K562 (cell line): Measurements from ENCODE around the gene RBMX. TPM values are rescaled to one million over a fixed set of nuclear protein-coding genes. Genes with fewer than 3 reads are reported as not detected.
A peak's percentile ranks its signal among the peaks of the same experiment; 100 is the strongest.

Experiments used
- CBFA2T3 ChIP-seq: fragments of 450-650 bp; IDR thresholded peaks from 2 replicates; pipeline ENCODE4 v1.6.1; 2017
- MEF2D ChIP-seq: conservative IDR thresholded peaks from 2 replicates; pipeline ENCODE4 v1.6.1; 2016; ENCODE audit warnings: low read depth, missing genetic modification characterization, missing compliant biosample characterization
- MEIS2 ChIP-seq: fragments of 450-650 bp; IDR thresholded peaks from 2 replicates; pipeline ENCODE4 v1.6.1; 2014; ENCODE audit warnings: mild to moderate bottlenecking; ENCODE audit not compliant: partially characterized antibody
- MTA1 ChIP-seq: fragments of 450-650 bp; IDR thresholded peaks from 2 replicates; pipeline ENCODE4 v1.6.1; 2017; ENCODE audit warnings: borderline replicate concordance
- RBFOX2 ChIP-seq: fragments of 200-400 bp; formaldehyde crosslinking; IDR thresholded peaks from 2 replicates; pipeline ENCODE4 v1.6.1; 2017; ENCODE audit warnings: low read depth, mild to moderate bottlenecking, low read length, moderate library complexity
- SAFB2 ChIP-seq: fragments of 200-400 bp; formaldehyde crosslinking; IDR thresholded peaks from 2 replicates; pipeline ENCODE4 v1.6.1; 2018; ENCODE audit warnings: borderline replicate concordance, low read length, low read depth, moderate library complexity; ENCODE audit not compliant: severe bottlenecking
- SRF ChIP-seq, 2 experiments: fragments of 250-450, 450-650 bp in 1 of 2; sonication (Bioruptor Pico) in 1 of 2; sonication (generic) in 1 of 2; formaldehyde crosslinking; IDR thresholded peaks; 2 replicates each; pipeline versions ENCODE4 v1.5.0 to v1.5.1; 2020 to 2022; ENCODE audit warnings: mild to moderate bottlenecking in 1 of 2, missing genetic modification reagents in 1 of 2
- ZNF184 ChIP-seq: sonication (generic); formaldehyde crosslinking; IDR thresholded peaks from 2 replicates; pipeline ENCODE4 v1.5.0; 2020; ENCODE audit warnings: missing genetic modification reagents
- ZNF324 ChIP-seq: fragments of 250-450 bp; sonication (Bioruptor Pico); IDR thresholded peaks from 2 replicates; pipeline ENCODE4 v1.4.0; 2020; ENCODE audit warnings: mild to moderate bottlenecking
- polyA plus RNA-seq, 8 experiments: library from polyadenylated mRNA; depleted of rRNA in 4 of 8; stranded (reverse) in 5 of 8; unstranded in 3 of 8; fragments of >200 nt; fragmentation: Nextera tagmentation in 2 of 8; fragmentation: Illumina TruSeq in 1 of 8; extraction: Ambion mirVana in 2 of 8; extraction: Trizol in 1 of 8; gene quantifications; 2 replicates each; pipeline versions ENCODE4 v1.2.1 to v1.2.3, GENCODE V29; 2011 to 2014; ENCODE audit warnings: inconsistent platforms in 1 of 8, missing spikeins in 1 of 8
- total RNA-seq, 7 experiments: library from RNA; depleted of rRNA in 6 of 7; stranded (reverse); fragments of >200 nt in 6 of 7; fragmentation: Illumina TruSeq in 2 of 7; extraction: Trizol in 2 of 7; gene quantifications; 2 replicates each; pipeline versions ENCODE4 v1.2.1 to v1.2.3, GENCODE V29; 2011 to 2021; ENCODE audit warnings: low replicate concordance in 1 of 7
- TF ChIP-seq, protein P1 (sequence below): fragments of 200-600 bp; sonication (generic); IDR thresholded peaks from one replicate; pipeline ENCODE4 v1.6.1; 2012; ENCODE audit warnings: mild to moderate bottlenecking, low read depth, low read length, inconsistent platforms
- TF ChIP-seq, protein P2 (sequence below), 2 experiments: fragments of 200-800 bp in 1 of 2; sonication (Bioruptor generic) in 1 of 2; sonication (generic) in 1 of 2; formaldehyde crosslinking in 1 of 2; IDR thresholded peaks in 1 of 2; conservative IDR thresholded peaks in 1 of 2; 2 replicates each; pipeline versions ENCODE4 v1.5.0 to v1.6.1; 2016 to 2020; ENCODE audit warnings: missing compliant biosample characterization in 1 of 2, missing genetic modification characterization in 1 of 2, missing genetic modification reagents in 1 of 2
- TF ChIP-seq, protein P3 (sequence below): fragments of 450-650 bp; IDR thresholded peaks from 2 replicates; pipeline ENCODE4 v1.6.1; 2016; ENCODE audit warnings: missing biosample characterization, missing genetic modification characterization

RBMX gene
- total and polyA plus RNA-seq, 9 of the 15 experiments (the other 6 are each of a cell fraction or from before 2014, with no cell fraction given), result 405 to 671 (median 540) TPM

DNA sequence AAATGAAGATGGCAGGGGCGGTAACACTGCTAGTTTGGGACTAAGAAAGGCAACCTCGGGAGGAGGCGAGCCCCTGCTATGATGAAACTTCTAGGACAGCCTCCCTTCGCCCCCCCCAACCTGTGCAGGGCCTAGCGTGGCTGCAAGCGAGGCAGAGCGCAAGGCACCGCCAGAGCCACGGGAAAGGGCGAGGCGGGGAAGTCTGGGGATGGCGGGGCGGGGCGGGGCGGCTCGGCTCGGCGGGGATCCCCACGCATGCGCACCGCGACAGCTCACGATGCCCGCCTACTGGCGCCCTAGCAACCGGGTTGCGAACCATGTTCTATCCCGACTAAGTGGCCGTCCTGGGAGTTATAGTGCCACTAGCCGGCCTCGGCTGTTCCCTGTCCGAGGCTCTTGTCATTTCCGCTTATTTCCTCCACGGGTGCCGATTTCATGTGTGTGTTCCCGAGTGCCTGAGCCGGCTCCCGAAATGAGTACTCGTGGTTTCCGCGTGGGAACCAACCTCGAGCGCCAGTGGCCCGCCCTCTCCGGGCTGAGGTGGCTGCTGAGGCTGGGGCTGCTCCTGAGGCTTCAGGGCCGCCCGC, 28.7 kb upstream of the RBMX start (continued):
- TF ChIP-seq, protein P1, sequence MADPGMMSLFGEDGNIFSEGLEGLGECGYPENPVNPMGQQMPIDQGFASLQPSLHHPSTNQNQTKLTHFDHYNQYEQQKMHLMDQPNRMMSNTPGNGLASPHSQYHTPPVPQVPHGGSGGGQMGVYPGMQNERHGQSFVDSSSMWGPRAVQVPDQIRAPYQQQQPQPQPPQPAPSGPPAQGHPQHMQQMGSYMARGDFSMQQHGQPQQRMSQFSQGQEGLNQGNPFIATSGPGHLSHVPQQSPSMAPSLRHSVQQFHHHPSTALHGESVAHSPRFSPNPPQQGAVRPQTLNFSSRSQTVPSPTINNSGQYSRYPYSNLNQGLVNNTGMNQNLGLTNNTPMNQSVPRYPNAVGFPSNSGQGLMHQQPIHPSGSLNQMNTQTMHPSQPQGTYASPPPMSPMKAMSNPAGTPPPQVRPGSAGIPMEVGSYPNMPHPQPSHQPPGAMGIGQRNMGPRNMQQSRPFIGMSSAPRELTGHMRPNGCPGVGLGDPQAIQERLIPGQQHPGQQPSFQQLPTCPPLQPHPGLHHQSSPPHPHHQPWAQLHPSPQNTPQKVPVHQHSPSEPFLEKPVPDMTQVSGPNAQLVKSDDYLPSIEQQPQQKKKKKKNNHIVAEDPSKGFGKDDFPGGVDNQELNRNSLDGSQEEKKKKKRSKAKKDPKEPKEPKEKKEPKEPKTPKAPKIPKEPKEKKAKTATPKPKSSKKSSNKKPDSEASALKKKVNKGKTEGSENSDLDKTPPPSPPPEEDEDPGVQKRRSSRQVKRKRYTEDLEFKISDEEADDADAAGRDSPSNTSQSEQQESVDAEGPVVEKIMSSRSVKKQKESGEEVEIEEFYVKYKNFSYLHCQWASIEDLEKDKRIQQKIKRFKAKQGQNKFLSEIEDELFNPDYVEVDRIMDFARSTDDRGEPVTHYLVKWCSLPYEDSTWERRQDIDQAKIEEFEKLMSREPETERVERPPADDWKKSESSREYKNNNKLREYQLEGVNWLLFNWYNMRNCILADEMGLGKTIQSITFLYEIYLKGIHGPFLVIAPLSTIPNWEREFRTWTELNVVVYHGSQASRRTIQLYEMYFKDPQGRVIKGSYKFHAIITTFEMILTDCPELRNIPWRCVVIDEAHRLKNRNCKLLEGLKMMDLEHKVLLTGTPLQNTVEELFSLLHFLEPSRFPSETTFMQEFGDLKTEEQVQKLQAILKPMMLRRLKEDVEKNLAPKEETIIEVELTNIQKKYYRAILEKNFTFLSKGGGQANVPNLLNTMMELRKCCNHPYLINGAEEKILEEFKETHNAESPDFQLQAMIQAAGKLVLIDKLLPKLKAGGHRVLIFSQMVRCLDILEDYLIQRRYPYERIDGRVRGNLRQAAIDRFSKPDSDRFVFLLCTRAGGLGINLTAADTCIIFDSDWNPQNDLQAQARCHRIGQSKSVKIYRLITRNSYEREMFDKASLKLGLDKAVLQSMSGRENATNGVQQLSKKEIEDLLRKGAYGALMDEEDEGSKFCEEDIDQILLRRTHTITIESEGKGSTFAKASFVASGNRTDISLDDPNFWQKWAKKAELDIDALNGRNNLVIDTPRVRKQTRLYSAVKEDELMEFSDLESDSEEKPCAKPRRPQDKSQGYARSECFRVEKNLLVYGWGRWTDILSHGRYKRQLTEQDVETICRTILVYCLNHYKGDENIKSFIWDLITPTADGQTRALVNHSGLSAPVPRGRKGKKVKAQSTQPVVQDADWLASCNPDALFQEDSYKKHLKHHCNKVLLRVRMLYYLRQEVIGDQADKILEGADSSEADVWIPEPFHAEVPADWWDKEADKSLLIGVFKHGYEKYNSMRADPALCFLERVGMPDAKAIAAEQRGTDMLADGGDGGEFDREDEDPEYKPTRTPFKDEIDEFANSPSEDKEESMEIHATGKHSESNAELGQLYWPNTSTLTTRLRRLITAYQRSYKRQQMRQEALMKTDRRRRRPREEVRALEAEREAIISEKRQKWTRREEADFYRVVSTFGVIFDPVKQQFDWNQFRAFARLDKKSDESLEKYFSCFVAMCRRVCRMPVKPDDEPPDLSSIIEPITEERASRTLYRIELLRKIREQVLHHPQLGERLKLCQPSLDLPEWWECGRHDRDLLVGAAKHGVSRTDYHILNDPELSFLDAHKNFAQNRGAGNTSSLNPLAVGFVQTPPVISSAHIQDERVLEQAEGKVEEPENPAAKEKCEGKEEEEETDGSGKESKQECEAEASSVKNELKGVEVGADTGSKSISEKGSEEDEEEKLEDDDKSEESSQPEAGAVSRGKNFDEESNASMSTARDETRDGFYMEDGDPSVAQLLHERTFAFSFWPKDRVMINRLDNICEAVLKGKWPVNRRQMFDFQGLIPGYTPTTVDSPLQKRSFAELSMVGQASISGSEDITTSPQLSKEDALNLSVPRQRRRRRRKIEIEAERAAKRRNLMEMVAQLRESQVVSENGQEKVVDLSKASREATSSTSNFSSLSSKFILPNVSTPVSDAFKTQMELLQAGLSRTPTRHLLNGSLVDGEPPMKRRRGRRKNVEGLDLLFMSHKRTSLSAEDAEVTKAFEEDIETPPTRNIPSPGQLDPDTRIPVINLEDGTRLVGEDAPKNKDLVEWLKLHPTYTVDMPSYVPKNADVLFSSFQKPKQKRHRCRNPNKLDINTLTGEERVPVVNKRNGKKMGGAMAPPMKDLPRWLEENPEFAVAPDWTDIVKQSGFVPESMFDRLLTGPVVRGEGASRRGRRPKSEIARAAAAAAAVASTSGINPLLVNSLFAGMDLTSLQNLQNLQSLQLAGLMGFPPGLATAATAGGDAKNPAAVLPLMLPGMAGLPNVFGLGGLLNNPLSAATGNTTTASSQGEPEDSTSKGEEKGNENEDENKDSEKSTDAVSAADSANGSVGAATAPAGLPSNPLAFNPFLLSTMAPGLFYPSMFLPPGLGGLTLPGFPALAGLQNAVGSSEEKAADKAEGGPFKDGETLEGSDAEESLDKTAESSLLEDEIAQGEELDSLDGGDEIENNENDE, result no peak
- TF ChIP-seq, protein P2, sequence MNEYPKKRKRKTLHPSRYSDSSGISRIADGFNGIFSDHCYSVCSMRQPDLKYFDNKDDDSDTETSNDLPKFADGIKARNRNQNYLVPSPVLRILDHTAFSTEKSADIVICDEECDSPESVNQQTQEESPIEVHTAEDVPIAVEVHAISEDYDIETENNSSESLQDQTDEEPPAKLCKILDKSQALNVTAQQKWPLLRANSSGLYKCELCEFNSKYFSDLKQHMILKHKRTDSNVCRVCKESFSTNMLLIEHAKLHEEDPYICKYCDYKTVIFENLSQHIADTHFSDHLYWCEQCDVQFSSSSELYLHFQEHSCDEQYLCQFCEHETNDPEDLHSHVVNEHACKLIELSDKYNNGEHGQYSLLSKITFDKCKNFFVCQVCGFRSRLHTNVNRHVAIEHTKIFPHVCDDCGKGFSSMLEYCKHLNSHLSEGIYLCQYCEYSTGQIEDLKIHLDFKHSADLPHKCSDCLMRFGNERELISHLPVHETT (CRISPR knock-in tag; conservative IDR thresholded peaks at IDR 0.05 in 1 of 2, IDR thresholded peaks at IDR 0.05 in 1 of 2), result peak in 1 of 2 experiments; percentile 50; a peak in 1 of 4 replicates
- TF ChIP-seq, protein P3, sequence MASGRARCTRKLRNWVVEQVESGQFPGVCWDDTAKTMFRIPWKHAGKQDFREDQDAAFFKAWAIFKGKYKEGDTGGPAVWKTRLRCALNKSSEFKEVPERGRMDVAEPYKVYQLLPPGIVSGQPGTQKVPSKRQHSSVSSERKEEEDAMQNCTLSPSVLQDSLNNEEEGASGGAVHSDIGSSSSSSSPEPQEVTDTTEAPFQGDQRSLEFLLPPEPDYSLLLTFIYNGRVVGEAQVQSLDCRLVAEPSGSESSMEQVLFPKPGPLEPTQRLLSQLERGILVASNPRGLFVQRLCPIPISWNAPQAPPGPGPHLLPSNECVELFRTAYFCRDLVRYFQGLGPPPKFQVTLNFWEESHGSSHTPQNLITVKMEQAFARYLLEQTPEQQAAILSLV, result no peak
- TF ChIP-seq RBFOX2 (peak; percentile 68), MTA1 (no peak), MEIS2 (peak; percentile 67), SRF (CRISPR knock-in tag; IDR thresholded peaks at IDR 0.05) (no peak), CBFA2T3 (no peak), MEF2D (tag) (no peak), ZNF184 (no peak), ZNF324 (CRISPR knock-in tag) (no peak), SAFB2 (no peak)
